Posterior vena cava (tissue), 2 donors: ENCODE results near the gene ZFPM1. TPM values are rescaled to one million over a fixed set of nuclear protein-coding genes. Genes with fewer than 3 reads are reported as not detected.

Source experiments
- DNase-seq: peaks from one replicate; pipeline ENCODE4 v3.0.0-alpha.2; 2020; ENCODE audit warnings: low spot score
- intact Hi-C, 2 donors: fragments of 100-400 bp; cut with DNase I; formaldehyde crosslinking; loops; one replicate each; pipeline versions ENCODE4 v1.14.1 to v1.14.2; 2022 to 2023
- total RNA-seq, 2 donors: library from RNA; stranded (reverse); fragmentation: NEBNext Ultra II Directional; extraction: Animal tissue kit (Norgen Biotek cat#: 25700); gene quantifications; one replicate each; pipeline ENCODE4 v1.2.1, GENCODE V29; 2021
- donor health status: DM: yes; HTN: yes; CAD: no.
- donor health status: DM: yes; HTN: yes; CAD: no.

Gene ZFPM1
- total RNA-seq, 2 donors from 2014 or later: 4.0 to 4.3 TPM

- no peak for DNase-seq
- intact Hi-C loops: no loop called here
Observed at GRCh38 chr16:88415713-88416323, 37.3 kb upstream of the ZFPM1 start.

DNA sequence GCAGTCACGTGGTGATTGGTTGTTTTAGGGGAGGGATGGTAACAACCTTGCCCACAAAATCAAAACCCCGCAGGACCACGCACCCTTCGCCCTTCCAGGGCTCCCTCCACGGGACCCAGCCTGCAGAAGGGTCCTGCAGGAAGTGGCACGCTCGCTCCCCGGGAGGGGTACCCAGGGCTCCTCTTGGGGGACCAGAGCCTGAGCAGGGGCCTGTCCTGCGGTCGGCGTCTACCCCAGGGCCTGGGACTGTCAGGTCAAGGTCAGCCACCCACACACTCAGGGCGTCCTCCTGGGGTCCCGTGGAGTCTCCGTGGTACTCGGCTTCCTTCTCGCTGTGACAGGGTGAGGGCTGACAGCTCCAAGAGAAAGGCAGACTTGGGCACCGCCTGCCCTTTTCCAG lies 36.4 kb upstream of the ZFPM1 start:
- DNase-seq: no peak
- intact Hi-C loops: no loop called here

DNA sequence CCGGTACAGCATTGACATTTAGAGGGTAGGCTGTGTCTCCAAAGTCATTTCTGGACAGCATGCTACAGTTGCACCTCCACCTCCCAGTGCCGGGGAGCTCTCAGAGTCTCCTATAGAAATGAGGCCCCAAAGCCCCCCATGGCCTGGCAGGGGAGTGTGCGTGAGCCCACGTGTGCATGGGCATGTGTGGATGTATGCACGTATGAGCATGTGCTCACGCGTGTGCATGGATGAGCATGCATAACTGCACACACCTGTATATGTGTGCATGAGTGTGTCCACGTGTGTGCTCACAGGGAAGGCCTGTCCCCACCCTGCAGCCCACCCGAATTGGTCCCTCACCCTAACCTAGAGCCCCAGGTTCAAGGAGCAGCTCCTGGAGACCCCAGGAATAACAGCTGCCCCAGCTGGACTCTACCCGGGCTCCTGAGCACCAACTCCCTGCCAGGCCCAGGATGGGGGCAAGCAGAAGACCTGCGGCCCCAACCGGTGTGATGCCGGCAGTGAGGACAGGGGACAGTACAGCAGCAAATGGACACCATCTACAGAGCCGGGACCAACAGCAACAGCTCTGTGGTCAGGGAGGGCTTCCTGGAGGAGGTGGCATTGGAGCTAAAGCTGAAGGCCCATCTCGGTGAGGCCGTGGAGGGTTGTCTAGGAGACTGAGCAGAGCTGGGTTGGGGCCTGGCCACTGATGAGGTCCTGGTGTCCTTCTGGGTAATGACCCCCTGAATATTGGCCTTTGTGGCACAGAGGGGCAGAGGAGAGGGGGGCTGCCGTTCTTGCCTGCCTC lies 35.2 kb upstream of the ZFPM1 start:
- DNase-seq: no peak
- intact Hi-C loops: no loop called here

DNA sequence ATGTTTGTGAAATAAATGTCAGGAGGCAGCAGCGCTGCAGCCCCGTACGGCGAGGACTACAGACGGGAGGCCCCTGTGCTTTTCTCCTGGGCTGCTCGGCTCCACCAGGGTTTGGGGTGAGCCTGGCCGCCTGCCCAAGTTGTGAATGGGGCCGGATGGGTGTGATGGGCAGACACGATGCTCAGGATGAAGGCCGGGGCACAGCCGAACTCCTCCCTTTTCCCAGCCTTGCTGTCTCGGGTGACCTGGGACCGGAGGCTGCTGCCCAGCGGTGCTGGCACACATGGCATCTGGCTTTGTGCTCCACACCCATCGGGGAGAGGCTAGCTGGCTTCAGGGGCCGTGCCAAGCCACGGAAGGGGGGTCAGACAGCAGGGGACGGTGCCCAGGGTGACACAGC lies 34.2 kb upstream of the ZFPM1 start:
- intact Hi-C loops: no loop called here
- DNase-seq: no peak

DNA sequence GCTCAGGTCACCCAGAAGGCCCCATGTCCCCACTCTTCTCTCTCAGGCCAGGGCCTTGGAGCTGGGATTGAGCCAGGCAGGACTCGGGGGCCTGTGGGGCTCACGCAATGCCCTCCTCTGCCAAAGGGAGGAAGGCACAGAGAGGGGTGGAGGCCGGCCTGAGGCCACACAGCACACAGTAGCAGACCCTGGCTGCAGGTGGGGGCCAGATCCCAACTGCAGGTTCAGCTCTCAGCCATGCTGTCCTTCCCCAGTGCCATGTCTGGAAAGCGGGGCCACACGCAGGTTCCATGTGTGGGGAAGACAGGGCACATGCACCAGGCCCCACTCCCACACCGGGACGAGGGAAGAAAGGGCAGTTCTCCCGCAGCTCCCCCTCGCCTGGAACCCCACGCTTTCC lies 33.3 kb upstream of the ZFPM1 start:
- intact Hi-C loops: no loop called here

GRCh38 chr16:88420496-88420895 lies 32.6 kb upstream of the ZFPM1 start:
- no peak for DNase-seq

More for the DNA sequence above, 33.3 kb upstream of the ZFPM1 start:
- no peak for DNase-seq

GRCh38 chr16:88421301-88421700 lies 31.8 kb upstream of the ZFPM1 start:
- intact Hi-C loops: no loop called here
- no peak for DNase-seq

More at GRCh38 chr16:88420496-88420895, 32.6 kb upstream of the ZFPM1 start:
- intact Hi-C loops: no loop called here

GRCh38 chr16:88421871-88422433 lies 31.1 kb upstream of the ZFPM1 start:
- intact Hi-C loops: no loop called here
- no peak for DNase-seq

GRCh38 chr16:88422733-88423447 lies 30.2 kb upstream of the ZFPM1 start:
- intact Hi-C loops: no loop called here
- DNase-seq: no peak

DNA sequence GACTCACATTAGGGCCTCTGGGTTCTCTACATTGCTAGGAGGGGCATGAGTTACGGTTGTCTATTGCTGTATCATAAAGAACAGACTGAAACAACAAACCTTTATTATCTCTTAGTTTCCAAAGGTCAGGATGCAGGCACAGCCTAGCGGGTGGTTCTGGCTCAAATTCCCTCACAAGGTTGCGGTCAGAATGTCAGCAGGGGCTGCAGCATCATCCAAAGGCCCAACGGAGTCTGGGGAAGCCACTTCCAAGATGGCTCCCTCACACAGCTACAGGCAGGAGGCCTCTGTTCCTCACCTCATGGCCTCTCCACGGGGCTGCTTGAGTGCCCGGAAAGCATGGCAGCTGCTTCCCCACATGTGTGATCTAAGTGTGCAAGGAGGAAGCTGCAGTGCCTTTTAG lies 29.6 kb upstream of the ZFPM1 start:
- DNase-seq: no peak
- intact Hi-C loops: no loop called here

GRCh38 chr16:88424587-88425235 lies 28.4 kb upstream of the ZFPM1 start:
- DNase-seq: no peak
- intact Hi-C loops: no loop called here

DNA sequence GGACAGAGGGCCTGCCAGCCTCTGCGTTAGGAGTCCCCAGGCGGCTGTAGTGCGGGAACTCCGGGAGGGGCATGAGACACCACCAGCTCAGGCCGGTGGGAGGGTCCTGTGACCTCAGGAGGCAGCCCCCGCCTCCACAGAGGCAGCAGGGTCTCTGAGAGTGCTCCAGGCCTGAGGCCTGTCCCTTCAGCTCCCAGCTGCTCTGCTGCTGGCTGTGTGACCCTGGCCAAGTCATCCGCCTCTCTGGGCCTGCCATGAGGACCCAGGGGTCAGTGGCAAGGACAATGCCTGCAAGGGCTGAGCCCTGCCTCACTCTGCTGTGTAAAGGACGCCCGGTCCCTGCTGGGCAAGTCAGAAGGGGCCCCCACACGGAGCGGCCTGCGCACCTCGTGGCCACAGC lies 27.1 kb upstream of the ZFPM1 start:
- no peak for DNase-seq
- intact Hi-C loops: no loop called here

DNA sequence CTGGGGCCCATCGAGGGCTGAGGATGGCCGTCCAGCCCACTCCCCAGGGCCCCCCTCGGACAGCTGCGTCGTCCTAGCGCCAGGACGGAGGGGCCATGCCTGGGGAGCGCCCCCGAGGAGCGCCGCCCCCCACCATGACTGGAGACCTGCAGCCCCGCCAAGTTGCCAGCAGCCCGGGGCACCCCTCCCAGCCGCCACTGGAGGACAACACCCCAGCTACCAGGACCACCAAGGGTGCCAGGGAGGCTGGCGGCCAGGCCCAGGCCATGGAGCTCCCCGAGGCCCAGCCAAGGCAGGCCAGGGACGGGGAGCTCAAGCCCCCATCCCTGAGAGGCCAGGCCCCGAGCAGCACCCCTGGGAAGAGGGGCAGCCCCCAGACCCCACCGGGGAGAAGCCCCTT lies 25.7 kb upstream of the ZFPM1 start:
- DNase-seq: no peak
- intact Hi-C loops: no loop called here

DNA sequence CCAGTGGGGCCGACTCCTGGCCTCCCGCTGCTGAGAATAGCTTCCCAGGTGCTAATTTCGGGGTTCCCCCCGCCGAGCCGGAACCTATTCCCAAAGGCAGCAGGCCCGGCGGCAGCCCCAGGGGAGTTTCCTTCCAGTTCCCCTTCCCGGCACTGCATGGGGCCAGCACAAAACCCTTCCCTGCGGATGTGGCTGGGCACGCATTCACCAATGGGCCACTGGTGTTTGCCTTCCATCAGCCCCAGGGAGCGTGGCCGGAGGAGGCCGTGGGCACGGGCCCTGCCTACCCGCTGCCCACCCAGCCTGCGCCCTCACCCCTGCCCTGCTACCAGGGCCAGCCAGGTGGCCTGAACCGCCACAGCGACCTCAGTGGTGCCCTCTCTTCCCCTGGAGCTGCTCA lies 24.9 kb upstream of the ZFPM1 start:
- no peak for DNase-seq
- intact Hi-C loops: no loop called here

GRCh38 chr16:88428616-88429386 lies 24.3 kb upstream of the ZFPM1 start:
- DNase-seq: no peak
- intact Hi-C loops: no loop called here

- intact Hi-C loops: loop anchor here in 1 of 2 donors (10.0 kb wide), 1 partner anchor 235 kb away; no protein-coding TSS in a partner anchor
- DNase-seq: no peak
Observed at GRCh38 chr16:88429387-88430184, 23.5 kb upstream of the ZFPM1 start.

GRCh38 chr16:88430185-88430523 lies 22.9 kb upstream of the ZFPM1 start:
- intact Hi-C loops: loop anchor here in 1 of 2 donors (10.0 kb wide), 1 partner anchor 235 kb away; no protein-coding TSS in a partner anchor
- DNase-seq: no peak
